HG03442 (cell line): ENCODE data around the gene MROH7.

Source experiments
- ATAC-seq: cut with Tn5 transposase; IDR thresholded peaks from one replicate; pipeline ENCODE4 v1.9.1; 2021; ENCODE audit warnings: mild to moderate bottlenecking, moderate library complexity; ENCODE audit not compliant: unreplicated experiment

Gene MROH7

GRCh38 chr1:54723985-54724384 lies 82.4 kb downstream of the MROH7 start:
- ATAC-seq: no peak

- no peak for ATAC-seq
These were observed 83.2 kb downstream of the MROH7 start for GRCh38 chr1:54724771-54725170.

- ATAC-seq: no peak
These were observed 86.4 kb downstream of the MROH7 start for GRCh38 chr1:54728027-54728426.

- ATAC-seq: no peak
These were observed 95.1 kb downstream of the MROH7 start for GRCh38 chr1:54736685-54737084.

GRCh38 chr1:54738244-54738643 lies 96.7 kb downstream of the MROH7 start:
- ATAC-seq: no peak

GRCh38 chr1:54741531-54741930 lies 99.9 kb downstream of the MROH7 start:
- ATAC-seq: no peak

- no peak for ATAC-seq
These were observed 100.7 kb downstream of the MROH7 start for GRCh38 chr1:54742282-54742681.

- no peak for ATAC-seq
These were observed 102.0 kb downstream of the MROH7 start for GRCh38 chr1:54743416-54744226.

- ATAC-seq: no peak
These were observed 103.1 kb downstream of the MROH7 start for GRCh38 chr1:54744696-54745095.

GRCh38 chr1:54745274-54745673 lies 103.7 kb downstream of the MROH7 start:
- ATAC-seq: no peak

- ATAC-seq: no peak
These were observed 104.3 kb downstream of the MROH7 start for GRCh38 chr1:54745864-54746263.

GRCh38 chr1:54748094-54748835 lies 106.7 kb downstream of the MROH7 start:
- no peak for ATAC-seq

- ATAC-seq: no peak
These were observed 109.0 kb downstream of the MROH7 start for GRCh38 chr1:54750596-54750995.

GRCh38 chr1:54751426-54751825 lies 109.8 kb downstream of the MROH7 start:
- no peak for ATAC-seq

GRCh38 chr1:54754045-54754444 lies 112.5 kb downstream of the MROH7 start:
- ATAC-seq: no peak

GRCh38 chr1:54754486-54755285 lies 113.1 kb downstream of the MROH7 start:
- no peak for ATAC-seq

- ATAC-seq: no peak
These were observed 116.2 kb downstream of the MROH7 start for GRCh38 chr1:54757833-54758232.

GRCh38 chr1:54758678-54759348 lies 117.2 kb downstream of the MROH7 start:
- no peak for ATAC-seq
